Ishikawa (cell line): ENCODE data around the gene FRMD4B.

ENCODE experiments used
- CEBPB ChIP-seq: IDR thresholded peaks from 2 replicates; pipeline ENCODE4 v1.6.1; 2012
- CREB1 ChIP-seq: IDR thresholded peaks from 2 replicates; pipeline ENCODE4 v1.6.1; 2012; ENCODE audit warnings: low read depth
- EGR1 ChIP-seq: IDR thresholded peaks from 2 replicates; pipeline ENCODE4 v1.6.1; 2012
- EP300 ChIP-seq: IDR thresholded peaks from 2 replicates; pipeline ENCODE4 v1.6.1; 2012; ENCODE audit warnings: borderline replicate concordance
- FOXM1 ChIP-seq: IDR thresholded peaks from 2 replicates; pipeline ENCODE4 v1.6.1; 2012; ENCODE audit warnings: low read depth, borderline replicate concordance
- NFIC ChIP-seq: IDR thresholded peaks from 2 replicates; pipeline ENCODE4 v1.6.1; 2012
- RAD21 ChIP-seq: IDR thresholded peaks from 2 replicates; pipeline ENCODE4 v1.6.1; 2012; ENCODE audit warnings: low read depth
- TAF1 ChIP-seq: IDR thresholded peaks from 2 replicates; pipeline ENCODE4 v1.6.1; 2012; ENCODE audit warnings: low read depth, mild to moderate bottlenecking
- TCF12 ChIP-seq: IDR thresholded peaks from 2 replicates; pipeline ENCODE4 v1.6.1; 2012; ENCODE audit warnings: low read depth
- TEAD4 ChIP-seq: IDR thresholded peaks from 2 replicates; pipeline ENCODE4 v1.6.1; 2012
- USF1 ChIP-seq: IDR thresholded peaks from 2 replicates; pipeline ENCODE4 v1.6.1; 2012
- YY1 ChIP-seq: IDR thresholded peaks from 2 replicates; pipeline ENCODE4 v1.6.1; 2012; ENCODE audit warnings: low read depth
- ZBTB7A ChIP-seq: IDR thresholded peaks from 2 replicates; pipeline ENCODE4 v1.6.1; 2012; ENCODE audit warnings: low read depth
- TF ChIP-seq, protein P1 (sequence below): IDR thresholded peaks from 2 replicates; pipeline ENCODE4 v1.6.1; 2012; ENCODE audit warnings: low read depth, mild to moderate bottlenecking
- TF ChIP-seq, protein P2 (sequence below): IDR thresholded peaks from 2 replicates; pipeline ENCODE4 v1.6.1; 2012

FRMD4B gene

GRCh38 chr3:69178082-69178481 lies 207.8 kb downstream of the FRMD4B start:
- TF ChIP-seq EP300 (no peak), ZBTB7A (no peak), CEBPB (no peak), FOXM1 (no peak), CREB1 (no peak), YY1 (no peak), NFIC (no peak), TAF1 (no peak), EGR1 (no peak), USF1 (no peak), TCF12 (no peak), RAD21 (no peak), TEAD4 (no peak)
- TF ChIP-seq, protein P1, sequence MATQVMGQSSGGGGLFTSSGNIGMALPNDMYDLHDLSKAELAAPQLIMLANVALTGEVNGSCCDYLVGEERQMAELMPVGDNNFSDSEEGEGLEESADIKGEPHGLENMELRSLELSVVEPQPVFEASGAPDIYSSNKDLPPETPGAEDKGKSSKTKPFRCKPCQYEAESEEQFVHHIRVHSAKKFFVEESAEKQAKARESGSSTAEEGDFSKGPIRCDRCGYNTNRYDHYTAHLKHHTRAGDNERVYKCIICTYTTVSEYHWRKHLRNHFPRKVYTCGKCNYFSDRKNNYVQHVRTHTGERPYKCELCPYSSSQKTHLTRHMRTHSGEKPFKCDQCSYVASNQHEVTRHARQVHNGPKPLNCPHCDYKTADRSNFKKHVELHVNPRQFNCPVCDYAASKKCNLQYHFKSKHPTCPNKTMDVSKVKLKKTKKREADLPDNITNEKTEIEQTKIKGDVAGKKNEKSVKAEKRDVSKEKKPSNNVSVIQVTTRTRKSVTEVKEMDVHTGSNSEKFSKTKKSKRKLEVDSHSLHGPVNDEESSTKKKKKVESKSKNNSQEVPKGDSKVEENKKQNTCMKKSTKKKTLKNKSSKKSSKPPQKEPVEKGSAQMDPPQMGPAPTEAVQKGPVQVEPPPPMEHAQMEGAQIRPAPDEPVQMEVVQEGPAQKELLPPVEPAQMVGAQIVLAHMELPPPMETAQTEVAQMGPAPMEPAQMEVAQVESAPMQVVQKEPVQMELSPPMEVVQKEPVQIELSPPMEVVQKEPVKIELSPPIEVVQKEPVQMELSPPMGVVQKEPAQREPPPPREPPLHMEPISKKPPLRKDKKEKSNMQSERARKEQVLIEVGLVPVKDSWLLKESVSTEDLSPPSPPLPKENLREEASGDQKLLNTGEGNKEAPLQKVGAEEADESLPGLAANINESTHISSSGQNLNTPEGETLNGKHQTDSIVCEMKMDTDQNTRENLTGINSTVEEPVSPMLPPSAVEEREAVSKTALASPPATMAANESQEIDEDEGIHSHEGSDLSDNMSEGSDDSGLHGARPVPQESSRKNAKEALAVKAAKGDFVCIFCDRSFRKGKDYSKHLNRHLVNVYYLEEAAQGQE: no peak
- TF ChIP-seq, protein P2, sequence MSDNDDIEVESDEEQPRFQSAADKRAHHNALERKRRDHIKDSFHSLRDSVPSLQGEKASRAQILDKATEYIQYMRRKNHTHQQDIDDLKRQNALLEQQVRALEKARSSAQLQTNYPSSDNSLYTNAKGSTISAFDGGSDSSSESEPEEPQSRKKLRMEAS: no peak

DNA sequence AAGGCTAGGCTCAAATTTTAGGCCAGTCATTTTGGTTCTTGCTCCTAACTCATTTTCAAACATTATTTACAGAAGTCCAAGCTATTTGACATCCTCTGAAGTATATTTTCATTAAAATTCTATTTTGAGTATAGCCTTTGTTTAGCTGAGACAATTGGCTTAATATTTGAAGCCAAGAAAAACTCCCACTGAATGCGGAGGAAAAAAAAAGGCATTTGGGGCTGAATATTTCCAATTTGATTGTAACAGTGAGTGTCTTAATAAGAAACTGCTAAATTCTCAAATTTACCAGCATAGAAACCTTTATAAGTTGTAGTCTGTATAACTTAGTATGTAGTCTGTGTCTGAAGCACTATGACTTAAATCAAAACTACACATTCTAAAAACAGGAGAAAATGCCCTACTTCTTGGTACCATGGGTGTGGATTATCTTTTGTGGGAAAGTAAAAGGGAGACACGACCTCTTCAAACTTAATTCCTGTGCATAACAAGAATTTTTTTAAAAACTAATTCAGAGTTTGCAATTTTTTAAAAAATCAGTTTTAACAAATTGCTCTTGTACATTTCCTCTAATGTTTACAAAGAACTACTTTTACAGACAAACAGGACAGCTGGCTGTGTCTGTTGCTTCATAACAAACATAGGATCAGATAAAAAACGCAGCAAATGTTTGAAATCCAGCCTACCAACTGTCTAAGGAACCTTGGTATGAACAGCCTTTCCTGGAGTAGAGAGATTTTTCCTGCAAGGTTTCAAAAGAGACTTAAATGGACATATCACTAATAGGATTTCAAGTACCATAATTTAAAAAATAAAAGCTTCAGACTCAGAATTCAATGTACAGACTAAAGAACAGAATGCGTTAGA lies 210.8 kb downstream of the FRMD4B start:
- no peak for TF ChIP-seq CEBPB
- no peak for TF ChIP-seq TAF1
- no peak for TF ChIP-seq EP300
- no peak for TF ChIP-seq FOXM1
- TF ChIP-seq RAD21: no peak

DNA sequence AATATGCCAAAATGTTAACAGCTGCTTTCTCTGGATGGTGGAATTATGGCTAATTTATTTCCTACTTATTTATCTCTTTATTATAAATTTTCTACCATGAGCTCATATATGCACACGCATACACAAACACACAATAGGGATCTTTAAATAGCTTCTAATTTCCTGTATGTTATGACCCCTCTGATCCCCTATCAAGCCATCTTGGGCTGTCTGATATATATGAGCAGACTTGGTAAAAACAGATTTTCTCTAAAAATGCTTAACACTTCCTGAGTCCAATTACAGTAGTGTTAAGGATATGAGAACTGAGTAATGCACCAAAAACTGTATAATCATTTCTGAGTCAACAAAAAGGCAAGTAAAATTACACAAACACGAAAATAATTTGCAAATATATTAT lies 211.4 kb downstream of the FRMD4B start:
- no peak for TF ChIP-seq EGR1
- TF ChIP-seq TAF1: no peak
- TF ChIP-seq, protein P1: no peak
- TF ChIP-seq CEBPB: no peak
- TF ChIP-seq TCF12: no peak
- TF ChIP-seq, protein P2: no peak
- no peak for TF ChIP-seq TEAD4
- no peak for TF ChIP-seq FOXM1
- no peak for TF ChIP-seq USF1
- TF ChIP-seq NFIC: no peak
- no peak for TF ChIP-seq CREB1
- TF ChIP-seq ZBTB7A: no peak
- TF ChIP-seq EP300: no peak

DNA sequence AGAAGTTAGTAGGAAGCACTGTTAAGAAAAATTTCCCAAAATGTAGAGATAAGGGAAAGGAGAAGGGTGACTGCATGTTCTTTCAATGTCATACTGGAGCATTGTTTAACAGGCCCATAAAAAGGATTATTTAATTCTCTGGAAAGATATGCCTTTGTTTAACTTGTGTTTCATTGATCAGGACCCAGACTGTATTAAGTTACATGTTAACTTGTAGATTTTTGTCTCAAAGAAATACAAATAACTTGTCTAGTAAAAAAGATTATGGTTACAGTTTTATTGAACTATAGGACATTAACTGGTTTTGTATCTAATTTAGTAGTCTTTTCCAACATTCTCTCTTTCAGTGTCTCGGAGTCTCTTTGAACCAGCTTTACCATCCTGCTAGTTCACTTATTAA lies 213.8 kb downstream of the FRMD4B start:
- TF ChIP-seq, protein P2: no peak
- TF ChIP-seq TEAD4: no peak
- no peak for TF ChIP-seq CREB1
- no peak for TF ChIP-seq YY1
- no peak for TF ChIP-seq ZBTB7A
- TF ChIP-seq TCF12: no peak
- TF ChIP-seq, protein P1: no peak
- TF ChIP-seq RAD21: no peak
- TF ChIP-seq EP300: no peak
- TF ChIP-seq TAF1: no peak
- no peak for TF ChIP-seq FOXM1
- TF ChIP-seq CEBPB: no peak
- no peak for TF ChIP-seq USF1
- no peak for TF ChIP-seq EGR1
- TF ChIP-seq NFIC: no peak
